Neuronal stem cell (in vitro differentiated cells): ENCODE measurements around the gene SMCP.

Source experiments
- DNase-seq: peaks from one replicate; pipeline ENCODE4 v3.0.0-alpha.2; 2013; ENCODE audit warnings: low spot score
- H2AFZ ChIP-seq: one replicate; pipeline ENCODE4 v1.6.1; 2013; ENCODE audit warnings: mild to moderate bottlenecking, low read length, inconsistent platforms
- H2AK5ac ChIP-seq: 2 replicates; pipeline ENCODE4 v1.6.1; 2013; ENCODE audit warnings: low read depth, mild to moderate bottlenecking, inconsistent platforms, low read length, moderate library complexity, mixed read lengths
- H2BK120ac ChIP-seq: 2 replicates; pipeline ENCODE4 v1.6.1; 2013; ENCODE audit warnings: low read depth, mild to moderate bottlenecking, inconsistent platforms, low read length, moderate library complexity, mixed read lengths
- H2BK12ac ChIP-seq: one replicate; pipeline ENCODE4 v1.6.1; 2013; ENCODE audit warnings: low read length, inconsistent platforms
- H2BK15ac ChIP-seq: 2 replicates; pipeline ENCODE4 v1.6.1; 2013; ENCODE audit warnings: mild to moderate bottlenecking, low read length, inconsistent platforms, mixed read lengths
- H2BK5ac ChIP-seq: one replicate; pipeline ENCODE4 v1.6.1; 2013; ENCODE audit warnings: inconsistent platforms, mild to moderate bottlenecking, low read length, moderate library complexity
- H3K14ac ChIP-seq: one replicate; pipeline ENCODE4 v1.6.1; 2013; ENCODE audit warnings: low read length, inconsistent platforms
- H3K18ac ChIP-seq: 2 replicates; pipeline ENCODE4 v1.6.1; 2013; ENCODE audit warnings: low read length, inconsistent platforms
- H3K23ac ChIP-seq: 2 replicates; pipeline ENCODE4 v1.6.1; 2013; ENCODE audit warnings: low read depth, mild to moderate bottlenecking, mixed read lengths, low read length, inconsistent platforms; ENCODE audit not compliant: poor library complexity
- H3K27ac ChIP-seq: replicated peaks from 3 replicates; pipeline ENCODE4 v1.5.1; 2013; ENCODE audit warnings: low read length, inconsistent platforms
- H3K27me3 ChIP-seq, 3 experiments: 2 replicates each; pipeline ENCODE4 v1.6.1; 2013; ENCODE audit warnings: low read length in 3 of 3, mild to moderate bottlenecking in 2 of 3, inconsistent platforms in 1 of 3, low read depth in 1 of 3, mixed read lengths in 1 of 3, moderate library complexity in 1 of 3; ENCODE audit not compliant: control insufficient read depth in 3 of 3, insufficient read depth in 3 of 3
- H3K36me3 ChIP-seq, 2 donors: replicated peaks in 1 of 2; 2 replicates each; pipeline ENCODE4 v1.6.1; 2013; ENCODE audit warnings: low read length in 2 of 2; ENCODE audit not compliant: control insufficient read depth in 2 of 2, insufficient read depth in 2 of 2
- H3K4ac ChIP-seq: 2 replicates; pipeline ENCODE4 v1.6.1; 2013; ENCODE audit warnings: inconsistent platforms, mild to moderate bottlenecking, low read length, moderate library complexity
- H3K4me1 ChIP-seq, 2 donors: 1 replicate in 1 of 2; 2 replicates in 1 of 2; pipeline ENCODE4 v1.6.1; 2013; ENCODE audit warnings: low read length in 2 of 2, low read depth in 1 of 2; ENCODE audit not compliant: control insufficient read depth in 2 of 2, insufficient read depth in 1 of 2
- H3K4me2 ChIP-seq: one replicate; pipeline ENCODE4 v1.6.1; 2013; ENCODE audit warnings: mild to moderate bottlenecking, low read length, inconsistent platforms; ENCODE audit not compliant: insufficient read depth, poor library complexity, severe bottlenecking
- H3K4me3 ChIP-seq, 2 donors: 2 replicates each; pipeline ENCODE4 v1.5.1; 2013; ENCODE audit warnings: low read length in 2 of 2, mild to moderate bottlenecking in 2 of 2, inconsistent platforms in 1 of 2, moderate library complexity in 1 of 2
- H3K79me1 ChIP-seq: one replicate; pipeline ENCODE4 v1.6.1; 2013; ENCODE audit warnings: low read depth, mild to moderate bottlenecking, inconsistent platforms, low read length, moderate library complexity
- H3K9ac ChIP-seq: one replicate; pipeline ENCODE4 v1.6.1; 2013; ENCODE audit warnings: mild to moderate bottlenecking, low read depth, low read length, inconsistent platforms; ENCODE audit not compliant: poor library complexity
- H3K9me3 ChIP-seq, 2 donors: replicated peaks in 1 of 2; 2 replicates each; pipeline versions ENCODE3 to v1.6.1; 2013; ENCODE audit warnings: low read length in 2 of 2, mild to moderate bottlenecking in 2 of 2, inconsistent platforms in 1 of 2, low read depth in 1 of 2, mixed read lengths in 1 of 2, moderate library complexity in 1 of 2; ENCODE audit not compliant: control insufficient read depth in 2 of 2, insufficient read depth in 1 of 2
- H4K8ac ChIP-seq: one replicate; pipeline ENCODE4 v1.6.1; 2013; ENCODE audit warnings: low read depth, mild to moderate bottlenecking, inconsistent platforms, low read length, moderate library complexity
- H4K91ac ChIP-seq: one replicate; pipeline ENCODE4 v1.6.1; 2013; ENCODE audit warnings: low read length, low read depth, mild to moderate bottlenecking, inconsistent platforms; ENCODE audit not compliant: poor library complexity
- WGBS, 2 donors: extraction: QIAGEN DNeasy Blood & Tissue Kit; methylation state at CpG; one replicate each; pipeline ENCODE4 v1.1.7; 2013; ENCODE audit warnings: missing lambda C conversion rate in 2 of 2, mixed read lengths in 1 of 2; ENCODE audit not compliant: insufficient read length in 2 of 2, insufficient replicate concordance in 1 of 2; ENCODE audit errors: extremely low coverage in 2 of 2; 5-methylcytosine and 5-hydroxymethylcytosine counted together

The SMCP gene

GRCh38 chr1:152871731-152872126 lies 6.4 kb upstream of the SMCP start:
- no peak for DNase-seq
- no peak overlapping the region for H3K14ac ChIP-seq
- H2BK5ac ChIP-seq = no peak overlapping the region
- WGBS, 2 donors = no CpG with 5 or more reads among the region's 6 CpGs
- H3K9ac ChIP-seq = no peak overlapping the region
- H3K4ac ChIP-seq = no peak overlapping the region
- no peaks in the 10 kb centered on the region for H3K36me3 ChIP-seq
- H3K79me1 ChIP-seq = no peaks in the 10 kb centered on the region
- H3K4me3 ChIP-seq = no peak overlapping the region
- no peak overlapping the region for H3K27ac ChIP-seq
- no peak overlapping the region for H2AK5ac ChIP-seq
- no peak overlapping the region for H4K91ac ChIP-seq
- H3K9me3 ChIP-seq = no peaks in the 10 kb centered on the region
- H3K4me1 ChIP-seq = no peaks in the 10 kb centered on the region
- no peak overlapping the region for H2BK15ac ChIP-seq
- H3K18ac ChIP-seq = no peak overlapping the region
- H3K23ac ChIP-seq = no peak overlapping the region
- H2BK12ac ChIP-seq = no peak overlapping the region
- no peak overlapping the region for H2AFZ ChIP-seq
- no peak overlapping the region for H4K8ac ChIP-seq
- no peak overlapping the region for H3K4me2 ChIP-seq
- H3K27me3 ChIP-seq = no peaks in the 10 kb centered on the region
- H2BK120ac ChIP-seq = no peak overlapping the region

- Histone ChIP-seq H3K23ac (no peak overlapping the region), H2BK120ac (no peak overlapping the region), H4K8ac (no peak overlapping the region), H3K36me3 (no peaks in the 10 kb centered on the region), H2AK5ac (no peak overlapping the region), H3K27me3 (no peaks in the 10 kb centered on the region), H3K14ac (no peak overlapping the region), H3K4me2 (no peak overlapping the region), H2BK5ac (no peak overlapping the region), H2BK15ac (no peak overlapping the region), H4K91ac (no peak overlapping the region), H3K4me1 (no peaks in the 10 kb centered on the region), H3K4ac (no peak overlapping the region), H2BK12ac (no peak overlapping the region), H3K27ac (no peak overlapping the region), H3K18ac (no peak overlapping the region), H2AFZ (no peak overlapping the region), H3K4me3 (no peak overlapping the region), H3K79me1 (no peaks in the 10 kb centered on the region), H3K9ac (no peak overlapping the region), H3K9me3 (no peaks in the 10 kb centered on the region)
- no peak for DNase-seq
Observed at GRCh38 chr1:152873495-152873894, 4.6 kb upstream of the SMCP start.

GRCh38 chr1:152876827-152877226 lies 1.3 kb upstream of the SMCP start:
- Histone ChIP-seq H3K4me2 (no peak overlapping the region), H2BK120ac (no peak overlapping the region), H3K27ac (no peak overlapping the region), H2BK15ac (no peak overlapping the region), H3K23ac (no peak overlapping the region), H3K79me1 (no peaks in the 10 kb centered on the region), H3K4ac (no peak overlapping the region), H3K27me3 (no peaks in the 10 kb centered on the region), H4K8ac (no peak overlapping the region), H2BK5ac (no peak overlapping the region), H2BK12ac (no peak overlapping the region), H3K9ac (no peak overlapping the region), H3K18ac (no peak overlapping the region), H3K4me1 (no peaks in the 10 kb centered on the region), H2AFZ (no peak overlapping the region), H4K91ac (no peak overlapping the region), H3K9me3 (peaks cover 0 to 2% of the 10 kb centered on the region in 2 donors), H3K4me3 (no peak overlapping the region), H3K14ac (no peak overlapping the region), H3K36me3 (no peaks in the 10 kb centered on the region), H2AK5ac (no peak overlapping the region)
- no CpG with 5 or more reads among the region's 1 CpG for WGBS, 2 donors
- no peak for DNase-seq

GRCh38 chr1:152879559-152880198 lies 1.6 kb downstream of the SMCP start:
- H3K4me3 ChIP-seq = no peak overlapping the region
- H3K4ac ChIP-seq = no peak overlapping the region
- no peak overlapping the region for H3K4me2 ChIP-seq
- H2BK15ac ChIP-seq = no peak overlapping the region
- H3K14ac ChIP-seq = no peak overlapping the region
- H4K8ac ChIP-seq = no peak overlapping the region
- no peak overlapping the region for H2BK12ac ChIP-seq
- no peak overlapping the region for H2AK5ac ChIP-seq
- no peaks in the 10 kb centered on the region for H3K4me1 ChIP-seq
- no peaks in the 10 kb centered on the region for H3K27me3 ChIP-seq
- H3K23ac ChIP-seq = no peak overlapping the region
- no peak overlapping the region for H3K9ac ChIP-seq
- no peaks in the 10 kb centered on the region for H3K79me1 ChIP-seq
- no peak overlapping the region for H3K27ac ChIP-seq
- no peak overlapping the region for H4K91ac ChIP-seq
- H3K36me3 ChIP-seq = no peaks in the 10 kb centered on the region
- H3K18ac ChIP-seq = no peak overlapping the region
- H2AFZ ChIP-seq = no peak overlapping the region
- H2BK5ac ChIP-seq = no peak overlapping the region
- no peak for DNase-seq
- H3K9me3 ChIP-seq = peaks cover 0 to 4% of the 10 kb centered on the region in 2 donors
- no peak overlapping the region for H2BK120ac ChIP-seq
